8988T (cell line): ENCODE results near the gene GAS2L1.
A peak's percentile ranks its signal among the peaks of the same experiment; 100 is the strongest.

ENCODE experiments used
- DNase-seq: peaks from one replicate; pipeline ENCODE4 v3.0.0; 2011

The GAS2L1 gene

DNA sequence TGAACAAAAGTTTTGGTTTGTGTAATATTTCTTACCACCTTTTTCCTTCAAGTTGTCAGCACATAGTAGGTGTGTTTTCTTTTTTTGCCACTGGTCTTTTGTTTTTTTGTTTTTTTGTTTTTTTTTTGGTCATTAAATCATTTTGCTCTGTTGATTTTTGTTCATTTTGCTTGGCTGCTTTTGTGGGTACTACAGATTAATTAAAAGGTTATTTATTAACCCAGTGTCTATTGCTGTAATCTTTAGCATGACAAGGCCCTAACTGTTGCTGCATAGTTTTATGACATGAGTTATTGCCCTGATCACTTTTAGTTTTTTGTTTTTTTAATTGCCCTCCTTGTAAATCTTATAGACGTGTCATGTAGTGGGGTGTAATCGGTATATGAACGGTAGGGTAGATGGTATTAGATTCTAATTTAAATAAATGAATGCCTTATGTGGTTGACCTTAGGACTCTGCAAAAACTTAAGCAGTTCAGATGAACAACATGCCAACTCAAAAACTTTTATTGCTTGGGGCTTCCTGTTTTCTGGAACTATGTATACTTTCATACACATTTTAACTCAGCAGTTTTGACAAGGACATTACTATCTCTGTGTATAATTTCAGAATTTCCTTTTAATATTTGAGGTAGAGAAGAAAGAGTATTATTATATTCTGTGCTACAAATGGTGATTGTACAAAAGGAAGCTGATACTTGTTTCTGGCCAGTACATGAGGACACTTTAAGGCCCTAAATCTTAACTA is 30.5 kb upstream of the GAS2L1 start:
- DNase-seq, result no peak

DNA sequence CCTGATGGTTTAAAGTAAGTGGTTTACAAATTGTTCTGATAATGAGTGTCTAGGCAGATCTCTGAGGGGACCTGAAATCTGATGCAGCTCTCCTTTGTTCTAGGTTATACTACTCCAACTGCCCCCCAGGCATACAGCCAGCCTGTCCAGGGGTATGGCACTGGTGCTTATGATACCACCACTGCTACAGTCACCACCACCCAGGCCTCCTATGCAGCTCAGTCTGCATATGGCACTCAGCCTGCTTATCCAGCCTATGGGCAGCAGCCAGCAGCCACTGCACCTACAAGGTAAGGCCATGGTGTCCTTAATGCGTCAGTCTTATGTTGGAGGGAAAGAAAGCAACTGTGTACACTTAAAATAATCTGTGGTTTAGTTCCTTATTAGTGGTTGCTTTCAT is 28.5 kb upstream of the GAS2L1 start:
- DNase-seq, result no peak

DNA sequence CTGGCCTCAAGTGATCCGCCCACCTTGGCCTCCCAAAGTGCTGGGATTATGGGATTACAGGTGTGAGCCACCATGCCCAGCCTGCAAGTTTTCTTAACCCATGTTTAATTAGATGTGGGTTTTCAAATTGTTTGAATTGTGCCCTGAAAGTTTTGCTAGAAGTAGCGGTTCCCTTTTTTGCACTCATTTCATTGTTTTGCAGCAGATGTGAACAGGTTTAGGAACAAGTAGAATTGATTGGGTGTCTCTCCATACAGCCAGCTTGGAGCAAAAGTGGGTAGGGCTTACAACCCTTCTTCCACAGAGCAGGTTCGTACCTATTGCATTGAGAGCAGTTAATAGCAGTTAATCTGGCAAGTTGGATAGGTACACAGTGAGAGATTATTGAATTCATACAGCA is 22.3 kb upstream of the GAS2L1 start:
- no peak for DNase-seq

DNA sequence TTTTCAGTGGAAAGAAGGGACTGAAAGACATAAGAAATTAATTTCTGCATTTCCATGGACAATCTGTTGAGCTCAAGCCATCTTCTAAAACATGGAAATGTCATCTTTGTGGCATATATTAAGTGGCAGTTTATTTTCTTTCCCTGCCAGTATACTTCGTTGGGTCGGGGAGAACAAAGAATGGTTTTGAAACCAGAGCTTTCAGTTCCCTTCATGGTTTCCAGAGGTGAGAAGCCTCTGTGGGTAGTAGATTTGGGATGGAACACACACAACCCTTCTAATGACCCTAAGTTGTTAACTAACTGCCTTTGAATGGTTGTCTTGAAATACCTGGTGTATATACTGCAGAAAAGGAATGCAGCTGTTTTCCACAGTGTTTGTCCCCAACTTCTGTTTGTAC is 17.6 kb upstream of the GAS2L1 start:
- DNase-seq, result no peak

DNA sequence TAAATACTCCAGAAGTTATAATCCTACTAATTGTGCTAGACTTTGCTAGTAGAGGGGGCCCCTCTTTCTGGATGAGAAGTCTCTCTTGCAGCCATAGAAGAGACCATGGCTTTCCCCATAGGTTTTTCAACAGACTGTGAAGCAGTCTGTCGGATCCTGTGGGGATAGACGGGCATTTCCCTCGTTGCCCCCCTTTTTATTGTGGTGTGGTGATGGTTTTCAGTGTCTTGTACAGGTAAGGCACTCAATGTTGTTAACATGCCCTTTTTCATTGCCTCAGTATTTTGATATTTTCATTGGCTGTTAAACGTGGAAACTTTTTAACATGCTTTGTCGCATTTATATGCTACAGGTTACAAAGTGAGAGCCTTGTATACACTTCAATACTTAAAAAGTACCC is 16.4 kb upstream of the GAS2L1 start:
- DNase-seq, result no peak

DNA sequence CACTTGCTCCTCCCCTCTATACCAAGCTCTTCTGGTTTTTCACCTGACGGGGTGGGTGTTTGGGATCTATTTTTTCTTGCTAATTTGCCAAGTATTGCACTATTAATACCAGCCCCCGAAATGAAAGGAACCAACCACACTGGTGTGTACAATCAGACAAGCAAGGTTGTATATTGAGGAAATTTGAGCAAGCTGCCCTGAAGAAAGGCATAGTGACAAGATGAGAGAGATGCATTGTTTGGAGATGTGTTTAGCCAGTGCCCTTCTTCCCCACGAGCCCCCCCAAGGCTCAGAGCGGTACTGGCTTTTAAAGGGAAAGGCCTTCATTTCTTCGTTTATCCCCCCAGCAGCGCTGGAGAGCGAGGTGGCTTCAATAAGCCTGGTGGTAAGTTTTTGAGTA is 15.2 kb upstream of the GAS2L1 start:
- no peak for DNase-seq

DNA sequence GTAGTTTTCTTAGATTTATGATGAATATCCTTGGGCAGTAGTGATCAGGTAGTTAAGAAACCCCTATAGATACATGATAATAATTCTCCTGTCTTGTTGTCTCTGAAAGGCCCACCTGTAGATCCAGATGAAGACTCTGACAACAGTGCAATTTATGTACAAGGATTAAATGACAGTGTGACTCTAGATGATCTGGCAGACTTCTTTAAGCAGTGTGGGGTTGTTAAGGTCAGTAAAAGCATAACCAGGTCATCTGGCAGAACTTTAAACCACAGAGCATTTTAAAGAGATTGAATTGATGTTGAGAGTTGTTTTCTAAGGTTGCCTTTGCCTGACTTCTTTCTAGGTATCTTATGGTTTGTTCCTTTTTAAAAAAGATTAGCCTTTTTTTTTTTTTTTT is 14.1 kb upstream of the GAS2L1 start:
- DNase-seq, result no peak

DNA sequence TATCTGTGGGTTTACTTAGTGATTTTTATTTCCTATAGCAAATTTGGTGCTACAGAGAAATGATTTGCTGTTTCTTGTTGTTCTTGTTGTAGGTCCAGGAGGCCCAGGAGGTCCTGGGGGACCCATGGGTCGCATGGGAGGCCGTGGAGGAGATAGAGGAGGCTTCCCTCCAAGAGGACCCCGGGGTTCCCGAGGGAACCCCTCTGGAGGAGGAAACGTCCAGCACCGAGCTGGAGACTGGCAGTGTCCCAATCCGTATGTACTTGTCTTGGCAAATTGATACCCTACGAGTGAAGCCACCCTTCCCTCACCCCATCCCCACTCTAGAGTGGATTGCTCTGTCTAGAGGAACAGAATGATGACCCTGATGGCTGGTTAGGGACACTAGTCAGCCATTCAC is 7.8 kb upstream of the GAS2L1 start:
- no peak for DNase-seq

DNA sequence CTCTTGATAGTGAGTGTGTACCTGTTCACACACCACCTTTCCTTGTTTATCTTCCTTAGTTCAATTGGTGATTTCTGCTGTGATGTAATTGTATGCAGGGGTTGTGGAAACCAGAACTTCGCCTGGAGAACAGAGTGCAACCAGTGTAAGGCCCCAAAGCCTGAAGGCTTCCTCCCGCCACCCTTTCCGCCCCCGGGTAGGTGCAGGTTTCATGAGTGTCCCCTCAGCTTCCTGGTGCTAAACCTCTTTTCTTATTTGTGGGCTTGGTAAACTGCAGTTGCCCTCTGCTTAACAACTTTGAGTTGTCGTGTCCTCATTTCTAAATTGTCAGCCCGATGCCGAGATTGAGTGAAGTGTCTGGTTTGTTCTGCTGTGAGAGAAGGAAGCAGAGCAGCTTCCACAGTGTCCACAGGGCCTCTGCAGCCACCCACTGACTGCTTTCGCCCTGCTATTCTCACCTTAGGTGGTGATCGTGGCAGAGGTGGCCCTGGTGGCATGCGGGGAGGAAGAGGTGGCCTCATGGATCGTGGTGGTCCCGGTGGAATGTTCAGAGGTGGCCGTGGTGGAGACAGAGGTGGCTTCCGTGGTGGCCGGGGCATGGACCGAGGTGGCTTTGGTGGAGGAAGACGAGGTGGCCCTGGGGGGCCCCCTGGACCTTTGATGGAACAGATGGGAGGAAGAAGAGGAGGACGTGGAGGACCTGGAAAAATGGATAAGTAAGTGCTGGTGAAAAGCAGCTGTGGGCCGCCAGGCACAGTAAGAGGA is 7.1 kb upstream of the GAS2L1 start:
- DNase-seq, result no peak

DNA sequence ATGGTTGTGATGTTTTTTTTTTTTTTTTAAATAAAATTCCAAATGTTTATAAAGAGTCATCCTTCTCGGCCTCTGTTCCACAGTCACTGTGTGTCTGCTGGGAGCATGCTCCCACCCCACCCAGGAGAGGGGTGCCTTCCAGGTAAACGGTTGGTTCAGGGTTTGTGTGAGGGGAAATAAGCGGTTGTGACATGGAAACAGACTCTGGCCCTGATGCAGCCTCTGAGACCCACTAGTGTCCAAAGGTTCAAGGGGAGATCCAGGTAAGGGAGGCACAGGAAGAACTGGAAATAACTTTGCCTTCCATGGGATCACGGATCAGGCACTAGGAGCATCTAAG is 6.0 kb upstream of the GAS2L1 start:
- DNase-seq, result no peak

DNA sequence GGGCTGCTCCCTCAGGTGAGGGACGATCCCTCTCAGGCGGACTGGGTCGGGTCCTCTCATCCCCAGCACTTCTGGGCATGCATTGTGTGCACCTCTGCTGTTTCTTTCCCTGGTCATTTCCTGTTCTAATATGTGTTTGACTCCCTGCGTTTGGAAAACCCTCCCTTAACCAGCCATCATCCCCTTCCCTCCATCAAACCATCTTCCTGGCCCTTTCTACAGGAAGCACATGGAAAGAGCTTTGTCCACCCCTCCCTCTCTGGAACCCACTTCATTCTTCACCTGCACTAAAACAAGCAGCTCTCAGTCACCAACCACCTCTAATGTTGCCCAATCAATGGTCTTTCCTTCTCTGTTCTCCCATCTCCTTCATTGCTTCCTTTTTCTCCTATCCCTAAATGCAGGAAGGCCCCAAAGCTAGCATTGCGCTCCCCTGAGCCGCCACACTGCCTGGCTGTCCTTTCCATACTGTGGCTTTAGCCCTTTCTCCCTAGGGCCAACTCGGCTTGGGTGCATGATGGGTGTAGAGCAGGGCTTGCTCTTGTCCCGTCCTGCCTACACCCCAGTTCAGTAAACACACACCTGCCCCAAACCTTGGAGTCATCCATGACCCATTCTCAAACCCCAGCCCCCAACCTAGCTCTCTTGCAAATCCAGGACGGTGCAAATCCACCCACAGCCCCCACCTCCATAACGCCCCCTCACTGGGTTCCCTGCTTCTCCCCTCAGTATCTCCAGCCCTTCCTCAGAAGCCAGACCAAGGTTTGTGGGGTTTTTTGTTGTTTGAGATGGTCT is 5.4 kb upstream of the GAS2L1 start:
- no peak for DNase-seq

DNA sequence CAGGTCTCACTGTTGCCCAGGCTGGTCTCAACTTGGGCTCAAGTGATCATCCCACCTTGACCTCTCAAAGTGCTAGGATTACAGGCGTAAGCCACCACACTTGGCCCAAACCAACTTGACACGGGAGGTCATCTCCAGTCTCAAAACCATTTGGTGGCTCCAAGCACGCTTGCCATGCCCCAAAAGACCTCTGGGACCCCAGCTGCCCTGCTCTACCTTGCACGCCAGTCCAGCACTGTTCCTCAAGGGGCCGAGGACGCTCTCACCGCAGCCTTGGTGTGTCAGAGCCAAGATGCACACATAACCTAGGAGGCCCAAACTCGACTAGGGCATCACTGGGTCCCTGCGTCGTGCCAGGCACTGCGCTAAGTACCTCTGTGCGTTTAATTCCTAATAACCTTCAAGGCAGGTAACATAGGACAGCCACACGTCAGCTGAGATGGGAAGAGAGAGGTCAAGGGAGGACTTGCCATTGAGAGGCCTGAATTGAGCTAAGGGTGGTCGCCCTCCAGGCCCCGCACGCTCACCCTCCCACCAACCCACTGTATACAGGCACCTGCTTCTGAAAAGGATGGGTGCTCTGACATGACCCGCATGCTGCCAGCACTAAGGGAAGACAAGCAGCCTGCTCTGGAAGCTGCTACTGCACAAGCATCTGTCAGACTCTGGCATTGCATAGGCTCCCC is 4.6 kb upstream of the GAS2L1 start:
- DNase-seq, result no peak

DNA sequence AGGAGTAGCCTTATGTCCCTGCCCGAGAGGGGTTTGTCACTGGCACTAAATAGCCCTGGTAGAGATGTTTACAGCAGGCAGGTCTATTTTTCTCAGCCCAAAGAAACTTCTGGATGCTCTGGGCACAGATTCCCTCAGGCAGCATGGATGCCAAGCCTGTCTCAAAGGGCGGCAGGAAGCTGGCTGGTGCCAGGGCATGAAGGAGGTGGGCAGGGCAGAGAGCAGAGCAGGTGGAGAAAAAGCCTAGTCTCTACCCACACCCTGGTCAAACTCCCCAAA is 4.1 kb upstream of the GAS2L1 start:
- DNase-seq, result no peak

DNA sequence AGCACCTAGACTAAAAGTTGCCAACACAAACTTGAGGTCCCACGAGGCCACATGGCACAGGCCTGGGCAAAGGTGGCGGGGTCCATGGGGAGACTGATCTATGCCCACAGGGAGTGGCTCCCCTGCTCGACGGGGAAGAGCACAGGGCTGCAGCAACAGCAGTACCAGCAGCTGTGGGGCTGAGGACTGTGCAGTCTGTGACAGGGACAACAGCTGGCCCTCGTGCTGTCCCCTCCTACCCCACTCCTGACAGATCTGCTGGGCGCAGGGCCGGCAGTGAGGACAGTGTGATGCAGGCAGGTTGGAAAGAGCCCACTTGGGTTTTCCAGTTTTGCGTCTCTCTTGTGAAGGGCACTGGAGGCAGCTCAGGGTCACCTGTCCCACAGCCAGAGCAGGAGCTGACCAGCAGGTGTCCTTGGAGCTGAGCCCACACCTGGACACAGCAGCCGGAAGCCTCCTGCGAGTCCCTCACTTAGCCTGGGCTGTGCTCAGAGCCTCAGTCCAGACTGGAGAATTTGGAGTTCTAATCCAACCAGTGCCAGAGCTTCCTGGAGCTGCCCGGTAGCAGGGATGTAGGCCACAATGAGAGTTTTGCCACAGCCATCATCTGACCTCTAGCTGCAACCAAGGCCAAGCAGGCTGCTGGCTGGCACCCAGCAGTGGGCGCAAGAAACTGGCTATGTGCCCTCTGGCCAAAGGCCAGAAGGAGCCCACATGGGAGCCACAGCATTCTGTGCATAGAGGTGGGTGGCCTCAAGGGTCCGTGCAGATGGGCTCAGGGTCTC is 3.6 kb upstream of the GAS2L1 start:
- DNase-seq, result no peak

DNA sequence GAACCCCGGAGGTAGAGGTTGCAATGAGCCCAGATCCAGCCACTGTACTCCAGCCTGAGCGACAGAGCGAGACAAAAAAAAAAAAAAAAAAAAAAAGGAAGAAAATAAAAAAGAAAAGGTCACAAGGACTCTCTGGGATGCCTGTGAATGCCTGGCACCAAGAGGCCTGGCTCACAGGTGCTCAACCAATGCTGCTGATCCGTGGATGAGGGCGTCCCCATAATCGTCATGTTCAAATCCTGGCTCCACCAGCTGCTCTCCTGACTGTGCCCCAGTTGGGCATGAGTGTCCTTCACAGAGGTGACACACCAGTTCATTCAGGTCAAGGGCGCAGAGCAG is 645 bp upstream of the GAS2L1 start:
- DNase-seq, result no peak

DNA sequence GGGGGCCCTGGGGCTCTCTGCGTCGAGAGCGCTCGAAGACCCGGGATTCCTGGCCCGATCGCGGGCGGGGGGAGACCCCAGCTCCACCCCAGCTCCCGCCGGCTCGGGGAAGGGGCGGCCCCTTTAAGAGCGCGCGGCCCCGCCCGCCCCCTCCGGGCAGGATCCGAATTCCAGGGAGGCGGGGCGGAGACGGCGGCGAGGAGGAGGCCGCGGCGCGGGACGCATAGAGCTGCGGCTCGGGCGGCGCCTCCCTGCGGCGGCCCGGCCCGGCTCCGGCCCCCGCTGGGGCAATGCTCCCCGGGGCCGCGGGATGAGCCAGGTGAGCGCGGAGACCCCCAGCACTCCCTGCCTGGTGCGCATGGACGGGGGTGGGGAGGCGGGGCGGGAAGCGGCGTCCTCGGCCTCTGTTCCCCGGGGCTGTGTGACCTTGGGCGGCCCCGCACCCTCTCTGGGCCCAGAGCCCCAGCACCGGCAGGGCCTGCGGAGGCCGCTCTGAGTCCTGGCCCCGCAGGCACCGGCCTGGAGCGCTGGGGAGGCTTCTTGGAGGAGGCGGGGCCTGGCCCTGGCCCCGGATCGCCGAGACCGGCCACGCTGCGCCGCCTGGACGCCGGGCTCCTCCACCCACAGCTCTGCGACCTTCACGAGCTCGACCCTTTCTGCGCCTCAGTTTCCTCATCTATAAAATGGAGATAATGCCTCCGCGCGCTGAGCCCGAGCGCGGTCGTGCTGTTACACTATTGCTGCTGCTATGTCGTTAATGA is 565 bp downstream of the GAS2L1 start:
- no peak for DNase-seq

DNA sequence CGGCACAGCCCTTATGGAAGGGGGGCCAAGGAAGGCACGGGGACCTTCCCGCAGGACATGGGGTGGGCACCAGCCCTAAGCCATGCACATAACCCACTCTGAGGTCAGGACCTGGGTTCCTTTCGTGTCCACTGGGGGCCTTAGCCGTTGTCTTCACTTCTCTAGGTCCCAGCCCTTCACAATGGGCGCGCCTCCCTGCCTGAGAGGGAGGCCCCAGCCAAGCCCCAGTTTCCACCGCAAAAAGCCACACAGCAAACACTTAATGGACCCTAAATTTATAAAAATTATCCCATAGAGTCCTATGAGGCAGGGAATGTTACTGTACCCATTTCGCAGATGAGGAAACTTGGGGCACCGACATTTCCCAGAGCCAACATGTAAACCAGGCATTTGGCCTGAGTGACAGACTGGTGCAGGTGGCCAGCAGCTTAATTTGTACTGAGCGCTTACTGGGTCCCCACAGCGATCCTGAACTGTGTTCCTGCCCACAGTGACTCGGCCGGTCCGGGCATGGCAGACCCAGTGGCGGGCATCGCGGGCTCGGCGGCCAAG is 1.2 kb downstream of the GAS2L1 start:
- DNase-seq, result no peak

DNA sequence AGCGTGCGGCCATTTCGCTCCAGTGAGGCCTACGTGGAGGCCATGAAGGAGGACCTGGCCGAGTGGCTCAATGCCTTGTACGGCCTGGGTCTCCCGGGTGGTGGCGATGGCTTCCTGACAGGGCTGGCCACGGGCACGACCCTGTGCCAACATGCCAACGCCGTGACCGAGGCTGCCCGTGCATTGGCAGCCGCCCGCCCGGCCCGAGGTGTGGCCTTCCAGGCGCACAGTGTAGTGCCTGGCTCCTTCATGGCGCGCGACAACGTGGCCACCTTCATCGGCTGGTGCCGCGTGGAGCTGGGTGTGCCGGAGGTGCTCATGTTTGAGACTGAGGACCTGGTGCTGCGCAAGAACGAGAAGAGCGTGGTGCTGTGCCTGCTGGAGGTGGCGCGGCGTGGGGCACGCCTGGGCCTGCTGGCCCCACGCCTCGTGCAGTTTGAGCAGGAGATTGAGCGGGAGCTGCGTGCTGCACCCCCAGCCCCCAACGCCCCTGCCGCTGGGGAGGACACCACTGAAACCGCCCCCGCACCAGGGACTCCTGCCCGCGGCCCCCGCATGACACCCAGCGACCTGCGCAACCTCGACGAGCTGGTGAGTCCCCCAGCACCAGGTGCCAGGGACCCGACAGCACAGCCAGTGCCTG is 1.8 kb downstream of the GAS2L1 start:
- DNase-seq, result peak; percentile 9

DNA sequence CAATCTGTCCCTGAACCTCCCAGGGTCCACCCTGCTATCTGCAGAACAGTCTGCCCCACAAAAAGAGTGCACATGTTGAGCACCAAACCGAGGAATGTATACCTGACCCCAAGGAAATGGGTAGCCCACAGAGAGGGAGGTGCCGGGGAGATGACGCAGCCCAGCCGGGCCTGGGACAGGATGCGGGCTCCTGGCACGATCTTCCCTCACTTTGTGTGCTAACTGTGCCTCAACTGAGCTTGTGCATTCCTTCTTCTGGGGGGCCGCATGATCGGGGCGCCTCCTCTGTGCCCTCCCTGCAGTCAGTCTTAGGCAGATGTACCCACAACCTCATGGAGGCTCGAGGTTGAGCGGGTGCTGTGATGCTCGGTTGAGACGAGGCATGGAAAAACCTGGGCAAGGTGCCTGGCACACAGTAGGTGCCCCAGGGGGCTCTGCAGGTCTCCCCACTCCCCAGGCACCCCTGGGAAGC is 2.4 kb downstream of the GAS2L1 start:
- no peak for DNase-seq

DNA sequence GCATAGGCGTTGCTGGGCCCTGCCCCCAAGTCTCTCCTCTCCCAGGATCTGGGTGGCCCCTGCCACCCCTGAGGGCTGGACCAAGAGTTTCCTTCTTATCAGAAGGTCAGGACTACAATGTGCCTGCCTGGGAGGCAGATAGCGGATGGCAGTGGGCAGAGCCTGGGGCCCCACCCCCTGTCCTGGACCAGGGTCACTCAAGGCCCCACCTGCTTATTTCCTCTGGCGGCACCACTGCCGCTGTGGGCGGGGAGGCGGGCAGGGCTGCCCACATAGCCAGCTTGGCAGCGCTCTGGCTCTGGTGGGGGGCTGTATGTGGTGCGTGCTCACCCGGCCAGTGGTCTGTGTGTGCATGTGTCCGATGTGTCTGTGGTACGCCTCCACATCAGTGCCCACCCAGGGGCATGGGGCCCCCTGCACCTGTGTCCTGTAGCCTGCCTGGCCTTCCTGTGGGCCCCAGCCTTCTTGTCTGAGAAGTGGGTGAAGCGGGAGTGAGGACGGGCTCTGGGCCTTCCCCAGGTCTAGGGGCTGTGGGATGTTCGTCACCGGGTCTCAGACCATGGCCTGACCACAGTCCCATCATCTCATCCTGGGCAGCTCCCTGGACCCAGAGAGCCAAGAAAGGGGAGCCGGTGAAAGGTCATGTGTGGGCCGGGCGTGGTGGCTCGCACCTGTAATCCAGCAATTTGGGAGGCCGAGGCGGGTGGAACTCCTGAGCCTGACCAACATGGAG is 3.0 kb downstream of the GAS2L1 start:
- peak; percentile 23 for DNase-seq
